ENCODE data around the gene INSIG1. TPM values are rescaled to one million over a fixed set of nuclear protein-coding genes. Genes with fewer than 3 reads are reported as not detected.

INSIG1 gene
- polyA plus RNA-seq, 1 experiment = 29.4 TPM

GRCh38 chr7:155276042-155276799, 21.5 kb upstream of the INSIG1 start:
- Histone ChIP-seq H3K4me3 (ENCODE audit: low read depth, low read length) (no peak overlapping the region), H3K27ac (ENCODE audit: low read depth, low read length) (no peak overlapping the region), H3K27me3 (ENCODE audit: control insufficient read depth, insufficient read depth, low read length) (peaks cover 28% of the 10 kb centered on the region), H3K9me3 (ENCODE audit: control insufficient read depth, insufficient read depth, low read length) (no peaks in the 10 kb centered on the region)
- no peak for DNase-seq (ENCODE audit: low read depth, low spot score)
- ChIA-PET POLR2A (no interaction called here), CTCF (interaction anchor here (1.0 kb wide), 1 partner anchor 68 kb away, joined by 3 read pairs; no protein-coding TSS in a partner anchor)
- TF ChIP-seq CTCF (IDR thresholded peaks at IDR 0.05; ENCODE audit: low read depth, low read length) = no peak

- TF ChIP-seq CTCF (IDR thresholded peaks at IDR 0.05; ENCODE audit: low read depth, low read length) = no peak
- no peak overlapping the region for H3K27ac ChIP-seq (ENCODE audit: low read depth, low read length)
- peaks cover 28% of the 10 kb centered on the region for H3K27me3 ChIP-seq (ENCODE audit: control insufficient read depth, insufficient read depth, low read length)
- ChIA-PET POLR2A (no interaction called here), CTCF (no interaction called here)
- no peak for DNase-seq (ENCODE audit: low read depth, low spot score)
- no peak overlapping the region for H3K4me3 ChIP-seq (ENCODE audit: low read depth, low read length)
- H3K9me3 ChIP-seq (ENCODE audit: control insufficient read depth, insufficient read depth, low read length) = no peaks in the 10 kb centered on the region
Measured at GRCh38 chr7:155276800-155277375, 20.8 kb upstream of the INSIG1 start.

GRCh38 chr7:155277385-155277994, 20.2 kb upstream of the INSIG1 start:
- Histone ChIP-seq H3K9me3 (ENCODE audit: control insufficient read depth, insufficient read depth, low read length) (no peaks in the 10 kb centered on the region), H3K27ac (ENCODE audit: low read depth, low read length) (no peak overlapping the region), H3K4me3 (ENCODE audit: low read depth, low read length) (no peak overlapping the region), H3K27me3 (ENCODE audit: control insufficient read depth, insufficient read depth, low read length) (peaks cover 27% of the 10 kb centered on the region)
- no peak for TF ChIP-seq CTCF (IDR thresholded peaks at IDR 0.05; ENCODE audit: low read depth, low read length)
- no peak for DNase-seq (ENCODE audit: low read depth, low spot score)
- ChIA-PET CTCF (no interaction called here), POLR2A (no interaction called here)

- Histone ChIP-seq H3K27ac (ENCODE audit: low read depth, low read length) (no peak overlapping the region), H3K9me3 (ENCODE audit: control insufficient read depth, insufficient read depth, low read length) (no peaks in the 10 kb centered on the region), H3K27me3 (ENCODE audit: control insufficient read depth, insufficient read depth, low read length) (peaks cover 36% of the 10 kb centered on the region), H3K4me3 (ENCODE audit: low read depth, low read length) (no peak overlapping the region)
- no peak for DNase-seq (ENCODE audit: low read depth, low spot score)
- POLR2A ChIA-PET = no interaction called here
- TF ChIP-seq CTCF (IDR thresholded peaks at IDR 0.05; ENCODE audit: low read depth, low read length) = no peak
- CTCF ChIA-PET = no interaction called here
Measured at GRCh38 chr7:155278921-155279320, 18.8 kb upstream of the INSIG1 start.
